ENCODE data around the gene WNT3. TPM values are rescaled to one million over a fixed set of nuclear protein-coding genes. Genes with fewer than 3 reads are reported as not detected.

Gene WNT3
- total and polyA plus RNA-seq, 11 donors: 0.32 to 2.2 (median 1.2) TPM

GRCh38 chr17:46783031-46783593, 35.4 kb downstream of the WNT3 start:
- intact Hi-C loops (cut with DNase I): loop anchor here in 1 of 10 donors (10.0 kb wide), 1 partner anchor 52 kb away; no protein-coding TSS in a partner anchor
- Histone ChIP-seq H3K4me3 (no peak overlapping the region), H3K27ac (no peak overlapping the region), H3K4me1 (no peaks in the 10 kb centered on the region), H3K36me3 (no peaks in the 10 kb centered on the region), H3K27me3 (peaks cover 0 to 3% (median 0%) of the 10 kb centered on the region in 9 donors), H3K9me3 (no peaks in the 10 kb centered on the region)
- no peak for TF ChIP-seq CTCF (IDR thresholded peaks at IDR 0.05)
- TF ChIP-seq POLR2A (IDR thresholded peaks at IDR 0.05): no peak
- ATAC-seq: no peak
- DNase-seq: no peak
- 47 to 69% (median 57%) methylated on average over 6 to 7 of the region's 7 CpGs for WGBS, 4 donors

GRCh38 chr17:46782250-46782953, 36.1 kb downstream of the WNT3 start:
- peak in 3 of 4 donors; percentile 40 to 64 (median 47) for ATAC-seq
- Histone ChIP-seq H3K4me3 (no peak overlapping the region), H3K27me3 (peaks cover 0 to 3% (median 0%) of the 10 kb centered on the region in 9 donors), H3K9me3 (no peaks in the 10 kb centered on the region), H3K27ac (no peak overlapping the region), H3K36me3 (no peaks in the 10 kb centered on the region), H3K4me1 (no peaks in the 10 kb centered on the region)
- TF ChIP-seq CTCF (IDR thresholded peaks at IDR 0.05): peak; percentile 21 to 60 (median 38)
- no peak for TF ChIP-seq POLR2A (IDR thresholded peaks at IDR 0.05)
- no peak for DNase-seq
- WGBS, 4 donors: 61 to 77% (median 71%) methylated on average over 5 to 9 of the region's 9 CpGs
- intact Hi-C loops (cut with DNase I): loop anchor here in 1 of 10 donors (10.0 kb wide), 1 partner anchor 52 kb away; no protein-coding TSS in a partner anchor

- Histone ChIP-seq H3K4me1 (no peaks in the 10 kb centered on the region), H3K4me3 (no peak overlapping the region), H3K9me3 (no peaks in the 10 kb centered on the region), H3K27me3 (peaks cover 0 to 4% (median 0%) of the 10 kb centered on the region in 9 donors), H3K36me3 (no peaks in the 10 kb centered on the region), H3K27ac (no peak overlapping the region)
- intact Hi-C loops (cut with DNase I): loop anchor here in 1 of 10 donors (10.0 kb wide), 1 partner anchor 55 kb away; no protein-coding TSS in a partner anchor
- TF ChIP-seq CTCF (IDR thresholded peaks at IDR 0.05) (no peak), POLR2A (IDR thresholded peaks at IDR 0.05) (no peak)
- ATAC-seq (no peak), DNase-seq (peak in 2 of 5 donors; percentile 5 to 14)
- WGBS, 4 donors: 93 to 100% (median 94%) methylated on average over 5 of the region's 5 CpGs
These were observed 38.5 kb downstream of the WNT3 start for GRCh38 chr17:46780003-46780373.

All from heart left ventricle (tissue), 16 donors.